Neural crest cell (in vitro differentiated cells): Measurements from ENCODE around the gene CEBPB. TPM values are rescaled to one million over a fixed set of nuclear protein-coding genes. Genes with fewer than 3 reads are reported as not detected.

Source experiments
- DNase-seq: peaks from one replicate; pipeline ENCODE4 v3.0.0; 2021; ENCODE audit warnings: low read depth, mixed read lengths, low spot score
- H3K27ac Mint-ChIP-seq: one replicate; pipeline ENCODE4 v1.8.0; 2021; ENCODE audit warnings: mild to moderate bottlenecking, mixed read lengths; ENCODE audit not compliant: unreplicated experiment
- H3K27me3 Mint-ChIP-seq: 2 replicates; pipeline ENCODE4 v1.8.0; 2021; ENCODE audit warnings: low read depth, mild to moderate bottlenecking, mixed read lengths
- H3K36me3 Mint-ChIP-seq: 2 replicates; pipeline ENCODE4 v1.8.0; 2021; ENCODE audit warnings: low read depth, mild to moderate bottlenecking, mixed read lengths
- H3K4me1 Mint-ChIP-seq: 2 replicates; pipeline ENCODE4 v1.8.0; 2021; ENCODE audit warnings: mixed read lengths
- H3K4me3 Mint-ChIP-seq: one replicate; pipeline ENCODE4 v1.8.0; 2021; ENCODE audit warnings: mild to moderate bottlenecking, mixed read lengths
- H3K9me3 Mint-ChIP-seq: 2 replicates; pipeline ENCODE4 v1.8.0; 2021; ENCODE audit warnings: mixed read lengths
- total RNA-seq: library from RNA; stranded (reverse); gene quantifications from 2 replicates; pipeline ENCODE4 v1.2.1, GENCODE V29; 2021
- TF ChIP-seq, protein P1 (sequence below): fragments of 200-600 bp; sonication (generic); conservative IDR thresholded peaks from 2 replicates; pipeline ENCODE4 v1.5.0; 2021; ENCODE audit warnings: antibody characterized with exemption, mild to moderate bottlenecking

The CEBPB gene
- total RNA-seq, 1 donor from 2014 or later: 7.6 TPM

DNA sequence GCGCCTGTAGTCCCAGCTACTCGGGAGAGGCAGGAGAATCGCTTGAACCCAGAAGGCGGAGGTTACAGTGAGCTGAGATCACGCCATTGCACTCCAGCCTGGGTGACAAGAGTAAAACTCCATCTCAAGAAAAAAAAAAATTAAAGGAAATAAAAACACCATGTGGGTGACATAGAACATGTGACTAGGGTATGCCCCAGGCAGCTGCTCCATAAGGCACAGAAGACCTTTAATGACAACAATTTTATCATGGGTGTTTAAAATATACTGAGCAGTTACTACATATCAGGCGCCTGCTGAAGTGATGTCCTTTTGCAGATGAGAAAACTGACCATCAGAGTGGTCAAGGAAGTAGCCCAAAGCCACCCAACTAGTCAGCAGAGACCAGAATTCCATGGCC is 45.1 kb upstream of the CEBPB start:
- H3K4me1 Mint-ChIP-seq: peaks cover 36% of the 10 kb centered on the region
- no peak overlapping the region for H3K4me3 Mint-ChIP-seq
- H3K27me3 Mint-ChIP-seq: no peaks in the 10 kb centered on the region
- H3K27ac Mint-ChIP-seq: no peak overlapping the region
- TF ChIP-seq, protein P1, sequence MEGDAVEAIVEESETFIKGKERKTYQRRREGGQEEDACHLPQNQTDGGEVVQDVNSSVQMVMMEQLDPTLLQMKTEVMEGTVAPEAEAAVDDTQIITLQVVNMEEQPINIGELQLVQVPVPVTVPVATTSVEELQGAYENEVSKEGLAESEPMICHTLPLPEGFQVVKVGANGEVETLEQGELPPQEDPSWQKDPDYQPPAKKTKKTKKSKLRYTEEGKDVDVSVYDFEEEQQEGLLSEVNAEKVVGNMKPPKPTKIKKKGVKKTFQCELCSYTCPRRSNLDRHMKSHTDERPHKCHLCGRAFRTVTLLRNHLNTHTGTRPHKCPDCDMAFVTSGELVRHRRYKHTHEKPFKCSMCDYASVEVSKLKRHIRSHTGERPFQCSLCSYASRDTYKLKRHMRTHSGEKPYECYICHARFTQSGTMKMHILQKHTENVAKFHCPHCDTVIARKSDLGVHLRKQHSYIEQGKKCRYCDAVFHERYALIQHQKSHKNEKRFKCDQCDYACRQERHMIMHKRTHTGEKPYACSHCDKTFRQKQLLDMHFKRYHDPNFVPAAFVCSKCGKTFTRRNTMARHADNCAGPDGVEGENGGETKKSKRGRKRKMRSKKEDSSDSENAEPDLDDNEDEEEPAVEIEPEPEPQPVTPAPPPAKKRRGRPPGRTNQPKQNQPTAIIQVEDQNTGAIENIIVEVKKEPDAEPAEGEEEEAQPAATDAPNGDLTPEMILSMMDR: no peak
- H3K9me3 Mint-ChIP-seq: no peaks in the 10 kb centered on the region
- no peak for DNase-seq
- peaks cover 9% of the 10 kb centered on the region for H3K36me3 Mint-ChIP-seq

DNA sequence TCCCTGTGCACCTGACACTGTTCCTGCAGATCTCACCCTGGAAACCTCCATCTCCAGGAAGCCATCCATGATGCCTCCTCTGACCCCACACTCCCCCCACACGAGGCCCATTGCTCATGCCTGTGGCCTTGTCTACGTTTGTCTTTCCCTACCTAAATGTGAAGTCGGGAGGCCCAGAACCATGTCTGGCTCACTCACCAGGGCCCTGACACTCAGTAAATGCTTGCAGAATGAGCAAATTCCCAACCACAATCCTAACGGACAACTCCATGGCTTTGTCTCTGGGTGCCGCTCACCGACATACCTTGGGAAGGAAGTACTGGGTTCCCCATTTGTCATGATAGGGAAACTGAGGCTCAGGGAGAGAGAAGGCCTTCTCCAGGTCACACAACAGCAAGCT is 44.4 kb upstream of the CEBPB start:
- Mint-ChIP-seq H3K36me3 (peaks cover 9% of the 10 kb centered on the region), H3K4me1 (peaks cover 39% of the 10 kb centered on the region), H3K27ac (peak overlapping the region; percentile 71), H3K4me3 (peak overlapping the region; percentile 31), H3K27me3 (no peaks in the 10 kb centered on the region), H3K9me3 (no peaks in the 10 kb centered on the region)
- TF ChIP-seq, protein P1: no peak
- DNase-seq: no peak

DNA sequence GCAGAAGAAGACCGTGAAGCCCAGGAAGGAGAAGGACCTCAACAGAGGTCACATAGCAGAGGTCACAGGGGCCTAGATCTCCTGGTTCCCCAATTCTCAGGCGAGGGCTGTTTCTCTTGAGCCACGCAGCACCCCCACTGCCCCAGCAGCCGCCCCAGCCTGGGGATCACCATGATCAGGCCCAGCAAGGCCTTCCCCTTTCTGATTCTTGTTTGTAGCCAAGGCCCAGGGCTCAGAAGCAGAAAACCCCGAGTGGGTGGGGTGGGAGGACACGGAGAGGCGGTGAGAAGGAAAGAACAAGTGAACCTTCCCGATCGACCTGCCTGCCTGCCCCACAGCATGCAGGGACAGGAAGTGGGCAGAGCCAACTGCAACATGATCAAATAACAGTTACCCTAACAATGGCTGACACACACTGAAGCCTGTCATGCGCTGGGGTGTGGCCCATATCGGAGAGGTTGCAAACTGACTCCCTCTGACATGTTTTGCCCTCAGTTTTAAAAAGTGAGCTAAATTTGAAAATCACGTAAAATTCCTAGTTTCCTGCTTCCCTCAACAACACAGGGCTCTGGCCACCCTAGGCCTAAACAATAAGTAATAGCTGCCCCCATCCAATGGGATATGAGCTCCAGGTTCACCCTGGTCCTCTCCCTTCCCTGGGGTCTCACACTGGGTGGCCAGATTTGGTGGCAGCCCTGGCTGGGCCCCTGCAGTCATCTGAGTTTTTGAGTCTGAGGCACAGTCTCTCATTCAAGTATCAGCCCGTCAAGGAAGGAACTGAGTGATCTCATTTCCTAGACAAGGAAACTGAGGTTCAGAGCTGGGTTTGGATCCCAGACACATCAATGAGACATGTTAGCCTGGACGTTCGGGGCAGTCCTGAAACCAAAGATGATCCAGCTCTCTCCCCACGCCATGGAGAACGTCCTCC is 43.6 kb upstream of the CEBPB start:
- TF ChIP-seq, protein P1: no peak
- peaks cover 7% of the 10 kb centered on the region for H3K36me3 Mint-ChIP-seq
- H3K4me1 Mint-ChIP-seq: peaks cover 47% of the 10 kb centered on the region
- H3K9me3 Mint-ChIP-seq: no peaks in the 10 kb centered on the region
- H3K27me3 Mint-ChIP-seq: no peaks in the 10 kb centered on the region
- no peak for DNase-seq
- no peak overlapping the region for H3K4me3 Mint-ChIP-seq
- peak overlapping the region; percentile 71 for H3K27ac Mint-ChIP-seq

DNA sequence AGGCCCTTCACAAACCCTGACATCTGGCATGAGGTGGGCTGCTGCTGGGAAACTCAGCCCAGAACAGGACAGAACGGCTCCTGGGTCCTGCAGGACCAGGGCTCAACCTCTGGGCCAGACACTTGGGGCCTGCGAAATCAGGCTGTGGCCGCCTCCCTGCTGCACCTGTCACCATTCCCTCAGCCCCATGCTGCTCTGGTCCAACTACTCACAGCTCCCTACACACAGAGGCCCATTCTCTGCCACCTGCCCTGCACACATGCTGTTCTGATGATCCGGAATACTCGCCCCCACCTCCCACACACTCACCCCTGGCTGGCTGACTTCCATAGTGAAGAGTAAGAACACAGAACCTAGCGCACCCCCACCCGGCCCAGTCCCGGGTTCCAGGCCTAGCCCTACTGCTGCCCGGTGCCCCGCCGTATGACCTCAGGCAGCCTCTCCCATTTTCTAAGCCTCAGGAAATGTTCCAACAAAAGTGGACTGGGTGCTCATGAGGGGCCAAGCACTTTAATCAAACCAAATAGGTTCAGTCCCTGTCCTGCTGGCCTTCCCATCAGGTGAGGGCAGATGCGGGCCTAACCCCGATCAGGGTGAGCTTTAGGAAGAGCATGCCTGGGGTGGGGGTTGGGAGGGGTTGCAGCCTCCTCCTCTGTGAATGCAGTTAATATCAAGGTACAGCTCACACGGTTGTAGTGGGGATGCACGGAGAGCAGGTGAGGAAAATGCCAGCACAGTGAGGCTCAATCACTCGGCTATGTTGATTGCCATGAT is 41.0 kb upstream of the CEBPB start:
- no peak overlapping the region for H3K27ac Mint-ChIP-seq
- peaks cover 2% of the 10 kb centered on the region for H3K36me3 Mint-ChIP-seq
- TF ChIP-seq, protein P1: no peak
- DNase-seq: no peak
- no peaks in the 10 kb centered on the region for H3K9me3 Mint-ChIP-seq
- peak overlapping the region; percentile 73 for H3K4me3 Mint-ChIP-seq
- H3K27me3 Mint-ChIP-seq: no peaks in the 10 kb centered on the region
- H3K4me1 Mint-ChIP-seq: peaks cover 59% of the 10 kb centered on the region

DNA sequence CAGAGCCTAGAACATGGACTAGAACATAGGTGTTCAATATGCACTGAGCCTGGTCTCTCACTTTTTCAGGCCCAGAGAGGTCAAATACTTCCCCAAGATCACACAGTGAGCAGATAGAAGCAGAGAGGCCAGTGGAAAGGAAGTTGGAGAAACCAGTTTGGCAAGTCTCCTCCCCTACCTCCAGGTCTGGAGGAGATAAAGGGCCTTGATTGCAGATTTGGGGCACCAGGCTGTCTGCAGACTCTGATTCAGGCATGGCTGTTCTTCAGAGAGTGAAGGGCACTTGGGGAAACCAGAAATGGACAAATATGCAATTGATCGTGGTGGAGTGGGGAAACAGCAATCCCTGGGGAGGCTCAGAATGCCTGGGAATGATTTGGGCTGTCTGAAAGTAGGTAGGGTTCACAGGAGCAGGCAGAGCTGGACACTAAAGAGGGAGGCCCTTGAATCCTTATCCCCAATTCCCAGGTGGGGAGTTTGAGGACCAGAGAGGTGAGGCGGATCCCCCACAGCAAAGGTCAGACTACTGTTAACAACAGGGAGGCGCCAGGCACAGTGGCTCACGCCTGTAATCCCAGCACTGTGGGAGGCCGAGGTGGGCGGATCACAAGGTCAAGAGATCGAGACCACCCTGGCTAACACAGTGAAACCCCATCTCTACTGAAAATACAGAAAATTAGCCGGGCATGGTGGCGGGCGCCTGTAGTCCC is 39.4 kb upstream of the CEBPB start:
- no peak for DNase-seq
- Mint-ChIP-seq H3K4me1 (peaks cover 58% of the 10 kb centered on the region), H3K9me3 (no peaks in the 10 kb centered on the region), H3K27me3 (no peaks in the 10 kb centered on the region), H3K36me3 (peaks cover 2% of the 10 kb centered on the region), H3K4me3 (peak overlapping the region; percentile 91), H3K27ac (no peak overlapping the region)
- TF ChIP-seq, protein P1: no peak
